ENCODE measurements around the gene TSPAN11. TPM values are rescaled to one million over a fixed set of nuclear protein-coding genes. Genes with fewer than 3 reads are reported as not detected.

Gene TSPAN11
- polyA plus RNA-seq, 1 experiment = 0.37 TPM

- CTCF ChIA-PET = interaction anchor here (0.9 to 3.3 kb wide), 3 partner anchors 9 to 176 kb away, joined by 3 to 11 read pairs (median 7); no protein-coding TSS in a partner anchor
- H3K27ac ChIP-seq (ENCODE audit: low read depth, low read length) = no peak overlapping the region
- POLR2A ChIA-PET = no interaction called here
Observed at GRCh38 chr12:31020385-31021166, 94.0 kb downstream of the TSPAN11 start.

GRCh38 chr12:31021181-31021580 lies 94.6 kb downstream of the TSPAN11 start:
- H3K9me3 ChIP-seq (ENCODE audit: control insufficient read depth, insufficient read depth, low read length) = no peaks in the 10 kb centered on the region
- no peak for DNase-seq (ENCODE audit: low read depth, low spot score)
- peaks cover 7% of the 10 kb centered on the region for H3K27me3 ChIP-seq (ENCODE audit: control insufficient read depth, insufficient read depth, low read length)
- TF ChIP-seq CTCF (IDR thresholded peaks at IDR 0.05; ENCODE audit: low read depth, low read length) = no peak
- H3K4me3 ChIP-seq (ENCODE audit: low read depth, low read length) = no peak overlapping the region
- no peak overlapping the region for H3K27ac ChIP-seq (ENCODE audit: low read depth, low read length)
- ChIA-PET CTCF (interaction anchor here (0.6 to 3.3 kb wide), 5 partner anchors 10 to 243 kb away, joined by 3 to 11 read pairs (median 3); no protein-coding TSS in a partner anchor), POLR2A (no interaction called here)

More at GRCh38 chr12:31020385-31021166, 94.0 kb downstream of the TSPAN11 start:
- Histone ChIP-seq H3K27me3 (ENCODE audit: control insufficient read depth, insufficient read depth, low read length) (peaks cover 7% of the 10 kb centered on the region), H3K9me3 (ENCODE audit: control insufficient read depth, insufficient read depth, low read length) (no peaks in the 10 kb centered on the region), H3K4me3 (ENCODE audit: low read depth, low read length) (no peak overlapping the region)
- DNase-seq (ENCODE audit: low read depth, low spot score) = no peak
- TF ChIP-seq CTCF (IDR thresholded peaks at IDR 0.05; ENCODE audit: low read depth, low read length) = no peak

- POLR2A ChIA-PET = no interaction called here
Observed at GRCh38 chr12:31021809-31022494, 95.4 kb downstream of the TSPAN11 start.

GRCh38 chr12:31023271-31023724 lies 96.8 kb downstream of the TSPAN11 start:
- peaks cover 7% of the 10 kb centered on the region for H3K27me3 ChIP-seq (ENCODE audit: control insufficient read depth, insufficient read depth, low read length)
- DNase-seq (ENCODE audit: low read depth, low spot score) = no peak

More at GRCh38 chr12:31021809-31022494, 95.4 kb downstream of the TSPAN11 start:
- no peak for TF ChIP-seq CTCF (IDR thresholded peaks at IDR 0.05; ENCODE audit: low read depth, low read length)
- CTCF ChIA-PET = interaction anchor here (0.6 to 3.3 kb wide), 6 partner anchors 11 to 243 kb away, joined by 3 to 11 read pairs (median 4); no protein-coding TSS in a partner anchor
- no peak overlapping the region for H3K27ac ChIP-seq (ENCODE audit: low read depth, low read length)
- no peaks in the 10 kb centered on the region for H3K9me3 ChIP-seq (ENCODE audit: control insufficient read depth, insufficient read depth, low read length)
- H3K4me3 ChIP-seq (ENCODE audit: low read depth, low read length) = no peak overlapping the region
- no peak for DNase-seq (ENCODE audit: low read depth, low spot score)
- H3K27me3 ChIP-seq (ENCODE audit: control insufficient read depth, insufficient read depth, low read length) = peaks cover 7% of the 10 kb centered on the region

More at GRCh38 chr12:31023271-31023724, 96.8 kb downstream of the TSPAN11 start:
- no peak for TF ChIP-seq CTCF (IDR thresholded peaks at IDR 0.05; ENCODE audit: low read depth, low read length)
- POLR2A ChIA-PET = no interaction called here
- Histone ChIP-seq H3K9me3 (ENCODE audit: control insufficient read depth, insufficient read depth, low read length) (no peaks in the 10 kb centered on the region), H3K4me3 (ENCODE audit: low read depth, low read length) (no peak overlapping the region), H3K27ac (ENCODE audit: low read depth, low read length) (no peak overlapping the region)
- CTCF ChIA-PET = interaction anchor here (1.5 to 3.3 kb wide), 3 partner anchors 37 to 216 kb away, joined by 3 to 11 read pairs (median 5); no protein-coding TSS in a partner anchor
